Measurements from ENCODE around the gene GDI1. TPM values are rescaled to one million over a fixed set of nuclear protein-coding genes. Genes with fewer than 3 reads are reported as not detected.
A peak's percentile ranks its signal among the peaks of the same experiment; 100 is the strongest.

GDI1 gene
- total and polyA plus RNA-seq, 9 donors = 72.8 to 188 (median 116) TPM

DNA sequence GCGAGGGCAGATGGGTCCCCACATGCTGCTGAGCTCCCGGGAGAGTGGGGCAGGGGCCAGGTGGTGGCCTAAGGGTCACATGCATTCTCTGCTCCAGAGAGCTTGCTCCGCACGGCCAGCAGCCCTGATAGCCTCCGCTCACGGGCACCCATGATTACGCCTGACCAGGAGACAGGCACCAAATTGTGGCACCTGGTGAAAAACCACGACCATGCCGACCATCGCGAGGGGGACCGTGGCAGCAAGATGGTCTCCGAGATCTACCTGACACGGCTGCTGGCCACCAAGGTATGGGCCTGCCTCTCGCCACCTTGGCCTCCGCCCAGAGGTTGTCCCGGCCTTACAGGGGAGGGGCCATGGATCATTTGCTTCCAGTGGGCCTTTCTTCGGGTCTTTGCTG is 32.9 kb downstream of the GDI1 start:
- intact Hi-C loops (cut with DNase I) = no loop called here
- TF ChIP-seq POLR2A (IDR thresholded peaks at IDR 0.05) (no peak), EP300 (IDR thresholded peaks at IDR 0.05) (no peak)
- TF ChIP-seq, protein P1, sequence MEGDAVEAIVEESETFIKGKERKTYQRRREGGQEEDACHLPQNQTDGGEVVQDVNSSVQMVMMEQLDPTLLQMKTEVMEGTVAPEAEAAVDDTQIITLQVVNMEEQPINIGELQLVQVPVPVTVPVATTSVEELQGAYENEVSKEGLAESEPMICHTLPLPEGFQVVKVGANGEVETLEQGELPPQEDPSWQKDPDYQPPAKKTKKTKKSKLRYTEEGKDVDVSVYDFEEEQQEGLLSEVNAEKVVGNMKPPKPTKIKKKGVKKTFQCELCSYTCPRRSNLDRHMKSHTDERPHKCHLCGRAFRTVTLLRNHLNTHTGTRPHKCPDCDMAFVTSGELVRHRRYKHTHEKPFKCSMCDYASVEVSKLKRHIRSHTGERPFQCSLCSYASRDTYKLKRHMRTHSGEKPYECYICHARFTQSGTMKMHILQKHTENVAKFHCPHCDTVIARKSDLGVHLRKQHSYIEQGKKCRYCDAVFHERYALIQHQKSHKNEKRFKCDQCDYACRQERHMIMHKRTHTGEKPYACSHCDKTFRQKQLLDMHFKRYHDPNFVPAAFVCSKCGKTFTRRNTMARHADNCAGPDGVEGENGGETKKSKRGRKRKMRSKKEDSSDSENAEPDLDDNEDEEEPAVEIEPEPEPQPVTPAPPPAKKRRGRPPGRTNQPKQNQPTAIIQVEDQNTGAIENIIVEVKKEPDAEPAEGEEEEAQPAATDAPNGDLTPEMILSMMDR (IDR thresholded peaks at IDR 0.05) = no peak
- Histone ChIP-seq H3K36me3 (no peaks in the 10 kb centered on the region), H3K27me3 (no peaks in the 10 kb centered on the region), H3K4me1 (ENCODE audit: insufficient read depth) (no peaks in the 10 kb centered on the region), H3K27ac (no peak overlapping the region), H3K4me3 (no peak overlapping the region), H3K9me3 (no peaks in the 10 kb centered on the region)
- DNase-seq = no peak
- 86 to 90% (median 88%) methylated on average over 18 of the region's 18 CpGs for WGBS, 3 donors

DNA sequence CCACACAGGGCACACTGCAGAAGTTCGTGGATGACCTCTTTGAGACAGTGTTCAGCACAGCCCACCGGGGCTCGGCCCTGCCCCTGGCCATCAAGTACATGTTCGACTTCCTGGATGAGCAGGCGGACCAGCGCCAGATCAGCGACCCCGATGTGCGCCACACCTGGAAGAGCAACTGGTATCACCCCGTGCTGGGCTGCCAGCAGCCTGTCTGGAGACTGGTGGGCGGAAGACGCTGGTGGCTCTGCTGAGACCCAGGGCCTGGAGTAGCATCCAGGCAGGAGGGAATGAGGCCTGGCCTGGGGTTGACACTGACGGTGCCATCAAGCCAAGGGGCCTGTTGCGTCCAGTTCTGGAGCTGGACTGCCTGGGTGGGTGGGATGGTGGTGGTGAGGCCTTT is 33.5 kb downstream of the GDI1 start:
- intact Hi-C loops (cut with DNase I) = no loop called here
- Histone ChIP-seq H3K27ac (no peak overlapping the region), H3K4me1 (ENCODE audit: insufficient read depth) (no peaks in the 10 kb centered on the region), H3K27me3 (no peaks in the 10 kb centered on the region), H3K9me3 (no peaks in the 10 kb centered on the region), H3K4me3 (no peak overlapping the region), H3K36me3 (no peaks in the 10 kb centered on the region)
- no peak for DNase-seq
- 88 to 90% (median 89%) methylated on average over 14 of the region's 14 CpGs for WGBS, 3 donors
- TF ChIP-seq, protein P1 (IDR thresholded peaks at IDR 0.05) = no peak
- TF ChIP-seq POLR2A (IDR thresholded peaks at IDR 0.05) (no peak), EP300 (IDR thresholded peaks at IDR 0.05) (no peak)

DNA sequence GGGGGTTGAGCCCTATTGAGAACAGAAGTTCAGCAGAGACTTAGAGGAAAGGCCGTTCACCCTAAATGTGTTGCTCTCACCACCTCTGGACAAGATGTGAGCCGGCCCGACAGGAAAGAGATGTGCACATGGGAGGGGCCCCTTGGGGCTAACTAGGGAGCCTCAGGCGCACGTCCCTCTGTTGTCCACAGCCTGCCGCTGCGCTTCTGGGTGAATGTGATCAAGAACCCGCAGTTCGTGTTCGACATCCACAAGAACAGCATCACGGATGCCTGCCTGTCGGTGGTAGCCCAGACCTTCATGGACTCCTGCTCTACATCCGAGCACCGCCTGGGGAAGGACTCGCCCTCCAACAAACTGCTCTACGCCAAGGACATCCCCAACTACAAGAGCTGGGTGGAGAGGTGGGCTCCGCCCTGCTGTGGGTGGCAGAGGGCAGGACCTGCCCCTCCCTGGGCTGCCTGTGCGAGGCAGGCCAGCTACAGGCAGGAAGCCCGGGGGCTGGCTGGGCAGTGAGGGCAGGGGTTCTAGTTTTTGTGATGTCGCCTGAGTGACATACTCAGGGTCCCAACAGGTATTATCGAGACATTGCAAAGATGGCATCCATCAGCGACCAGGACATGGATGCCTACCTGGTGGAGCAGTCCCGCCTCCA is 34.1 kb downstream of the GDI1 start:
- intact Hi-C loops (cut with DNase I) = no loop called here
- H3K4me1 ChIP-seq (ENCODE audit: insufficient read depth) = no peaks in the 10 kb centered on the region
- TF ChIP-seq POLR2A (IDR thresholded peaks at IDR 0.05) (no peak), EP300 (IDR thresholded peaks at IDR 0.05) (no peak)
- TF ChIP-seq, protein P1 (IDR thresholded peaks at IDR 0.05) = no peak
- WGBS, 3 donors = 83 to 91% (median 85%) methylated on average over 23 of the region's 23 CpGs
- no peaks in the 10 kb centered on the region for H3K36me3 ChIP-seq
- no peak for DNase-seq
- no peak overlapping the region for H3K4me3 ChIP-seq
- H3K27ac ChIP-seq = no peak overlapping the region
- H3K9me3 ChIP-seq = no peaks in the 10 kb centered on the region
- H3K27me3 ChIP-seq = no peaks in the 10 kb centered on the region

DNA sequence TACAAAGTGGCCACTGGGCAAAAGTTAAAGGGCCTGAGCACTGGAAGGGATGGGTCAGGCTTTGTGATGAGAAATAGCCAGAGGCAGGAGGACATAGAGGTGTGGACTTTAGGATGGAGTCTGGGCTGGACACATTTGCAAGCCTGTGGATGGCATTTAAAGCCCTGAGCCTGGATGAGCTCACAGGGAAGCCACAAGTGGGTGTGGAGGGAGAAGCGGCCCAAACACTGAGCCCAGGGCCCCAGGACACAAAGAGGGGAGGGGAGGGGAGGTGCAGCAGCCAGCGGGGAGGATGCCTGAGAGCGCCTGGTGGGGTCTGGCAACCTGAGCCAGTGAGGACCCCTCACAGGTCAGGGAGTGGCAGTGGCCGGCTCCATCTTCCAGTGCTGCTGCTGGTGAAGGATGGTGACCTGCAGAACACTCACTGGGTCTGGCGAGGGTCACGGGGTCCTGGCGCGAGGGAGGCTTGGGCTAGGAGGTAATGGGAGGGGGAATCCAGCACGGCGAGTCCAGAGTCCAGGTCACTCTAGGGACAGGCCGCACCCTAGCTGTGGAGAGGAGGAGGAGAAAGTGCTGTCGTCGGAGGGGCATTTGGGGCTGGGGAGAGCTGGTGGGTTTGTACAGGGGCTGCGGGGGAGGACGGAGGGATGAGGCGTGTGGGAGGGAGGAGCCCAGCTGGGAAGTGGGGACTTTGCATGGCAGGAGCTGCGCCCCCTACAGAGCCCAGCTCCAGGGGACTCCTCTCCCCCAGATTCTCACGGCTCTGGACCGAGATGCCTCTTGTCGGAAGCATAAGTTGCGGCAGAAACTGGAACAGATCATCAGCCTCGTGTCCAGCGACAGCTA is 35.1 kb downstream of the GDI1 start:
- Histone ChIP-seq H3K4me3 (no peak overlapping the region), H3K27ac (no peak overlapping the region), H3K36me3 (no peaks in the 10 kb centered on the region), H3K4me1 (ENCODE audit: insufficient read depth) (no peaks in the 10 kb centered on the region), H3K27me3 (no peaks in the 10 kb centered on the region), H3K9me3 (no peaks in the 10 kb centered on the region)
- TF ChIP-seq POLR2A (IDR thresholded peaks at IDR 0.05) = no peak
- TF ChIP-seq, protein P1 (IDR thresholded peaks at IDR 0.05) = no peak
- TF ChIP-seq EP300 (IDR thresholded peaks at IDR 0.05) = no peak
- intact Hi-C loops (cut with DNase I) = no loop called here
- 75 to 83% (median 83%) methylated on average over 22 to 23 of the region's 23 CpGs for WGBS, 3 donors
- DNase-seq = peak in 1 of 5 donors; percentile 19
